Dermis lymphatic vessel endothelial cell (primary cell): ENCODE data around the gene KRT26. TPM values are rescaled to one million over a fixed set of nuclear protein-coding genes. Genes with fewer than 3 reads are reported as not detected.

Source experiments
- total RNA-seq: library from RNA; depleted of rRNA; stranded (reverse); fragments of >200 nt; gene quantifications from 2 replicates; pipeline ENCODE4 v1.2.1, GENCODE V29; 2014

The KRT26 gene, protein sequence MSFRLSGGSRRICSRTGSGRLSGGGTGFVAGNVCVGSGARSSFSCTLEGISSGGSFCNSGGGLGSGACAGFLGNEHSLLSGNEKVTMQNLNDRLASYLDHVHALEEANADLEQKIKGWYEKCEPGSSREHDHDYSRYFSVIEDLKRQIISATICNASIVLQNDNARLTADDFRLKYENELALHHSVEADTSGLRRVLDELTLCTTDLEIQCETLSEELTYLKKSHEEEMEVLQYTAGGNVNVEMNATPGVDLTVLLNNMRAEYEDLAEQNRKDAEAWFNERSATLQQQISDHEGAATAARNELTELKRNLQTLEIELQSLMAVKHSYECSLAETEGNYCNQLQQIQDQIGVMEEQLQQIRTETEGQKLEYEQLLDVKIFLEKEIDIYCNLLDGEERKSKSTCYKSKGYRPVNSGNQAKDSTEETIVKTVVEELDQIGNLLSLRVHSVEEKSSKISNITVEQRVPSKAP
- not detected in 2 replicates for total RNA-seq

GRCh38 chr17:40772101-40772500, at the start of gene KRT26:
TSS of gene KRT26 (minus strand) at chr17:40772201. CDS start at chr17:40772113, 88 bp downstream.

DNA sequence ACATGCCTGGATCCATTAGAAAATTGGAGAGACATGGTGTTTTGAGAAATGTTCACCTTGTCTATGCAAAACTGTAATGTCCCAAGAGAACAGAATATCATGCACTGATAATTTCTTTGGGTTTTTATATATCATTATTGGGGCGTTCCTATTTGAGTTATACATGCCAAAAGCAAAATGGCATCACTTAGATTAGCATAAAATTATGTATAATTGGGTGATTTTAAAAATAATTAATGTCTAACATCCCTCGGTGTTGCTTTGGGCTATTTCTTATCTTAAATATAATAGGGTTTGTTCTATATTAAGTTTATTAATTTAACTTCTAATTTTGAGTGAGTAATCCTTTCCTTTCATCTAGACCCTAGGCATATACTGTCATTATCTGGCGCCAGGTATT, 27.9 kb upstream of the KRT26 start, which contains the start of gene KRT28:
TSS of gene KRT28 (minus strand) at position 101 of the 400 bp plus-strand sequence. CDS start at position 35, 66 bp downstream.

GRCh38 chr17:40782450-40782849, 10.4 kb upstream of the KRT26 start, which contains the start of gene KRT27:
TSS of gene KRT27 (minus strand) at chr17:40782550. CDS start at chr17:40782493, 57 bp downstream.

GRCh38 chr17:40755231-40755630, 16.8 kb downstream of the KRT26 start, which contains the start of gene KRT25:
TSS of gene KRT25 (minus strand) at chr17:40755331. CDS start at chr17:40755271, 60 bp downstream.

Other genes starting within 250 kb of the KRT26 start
- gene CCR7, start 206.7 kb downstream of the KRT26 start, total RNA-seq, result under 0.01 TPM in 1 of 2 replicates, not detected in the other
- 72.3 and 106 TPM in 2 replicates for gene SMARCE1, start 124.4 kb downstream of the KRT26 start, total RNA-seq
- 0.22 and 0.60 TPM in 2 replicates for gene KRT222, start 107.0 kb downstream of the KRT26 start, total RNA-seq
- gene KRT24, start 68.4 kb downstream of the KRT26 start, total RNA-seq, result not detected in 2 replicates
- not detected in 2 replicates for gene KRT25, start 16.9 kb downstream of the KRT26 start, total RNA-seq
- gene KRT27, start 10.3 kb upstream of the KRT26 start, total RNA-seq, result not detected in 2 replicates
- gene KRT28, start 27.8 kb upstream of the KRT26 start, total RNA-seq, result not detected in 2 replicates
- 2.4 and 2.7 TPM in 2 replicates for gene KRT10, start 50.4 kb upstream of the KRT26 start, total RNA-seq
- gene KRT12, start 95.0 kb upstream of the KRT26 start, total RNA-seq, result not detected in 2 replicates
- gene KRT20, start 113.0 kb upstream of the KRT26 start, total RNA-seq, result not detected in 2 replicates
- gene KRT23, start 165.4 kb upstream of the KRT26 start, total RNA-seq, result 0.34 and 1.7 TPM in 2 replicates
- not detected in 2 replicates for gene KRT39, start 194.7 kb upstream of the KRT26 start, total RNA-seq
- gene KRT40, start 212.1 kb upstream of the KRT26 start, total RNA-seq, result not detected in 2 replicates
- gene KRTAP3-3, start 222.0 kb upstream of the KRT26 start, total RNA-seq, result not detected in 2 replicates
- gene KRTAP3-2, start 227.7 kb upstream of the KRT26 start, total RNA-seq, result not detected in 2 replicates
- gene KRTAP3-1, start 236.9 kb upstream of the KRT26 start, total RNA-seq, result not detected in 2 replicates